ENCODE measurements around the gene KIR2DL3.
"Not testable (repeated sequence)": the region's sequence is repeated elsewhere in the genome, so short reads cannot be mapped to it uniquely, and the experiment has no call there.

Gene KIR2DL3

DNA sequence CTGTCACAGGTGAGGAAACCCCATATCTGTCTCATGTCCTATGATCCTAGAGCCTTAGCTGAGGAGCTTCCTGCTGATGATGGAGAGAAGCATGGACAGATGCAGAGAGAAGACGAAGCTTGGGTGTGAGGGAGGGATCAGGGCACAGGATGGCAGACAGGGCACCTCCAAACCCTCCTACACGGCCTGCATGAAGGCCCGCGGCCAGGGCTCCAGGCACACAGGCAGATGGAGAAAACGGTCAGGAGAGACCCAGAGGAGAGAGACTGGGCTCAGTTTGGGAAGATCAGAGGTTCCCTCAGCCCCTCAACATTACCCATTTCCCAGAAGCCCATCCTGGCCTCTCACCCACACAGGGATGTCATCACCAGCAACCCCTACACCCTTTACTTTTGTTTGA is 5.8 kb downstream of the KIR2DL3 start:
- H3K27ac ChIP-seq (ENCODE audit: low read length); H3K4me1 ChIP-seq (ENCODE audit: control insufficient read depth, insufficient read depth, low read length); H3K9me3 ChIP-seq (ENCODE audit: control insufficient read depth in 2 of 2, low read length in 2 of 2); H3K4me3 ChIP-seq (ENCODE audit: low read length in 2 of 2); H3K9ac ChIP-seq (ENCODE audit: low read length in 2 of 2); H3K36me3 ChIP-seq (ENCODE audit: control insufficient read depth in 2 of 2, insufficient read depth in 2 of 2, low read length in 2 of 2); H3K27me3 ChIP-seq (ENCODE audit: control insufficient read depth in 1 of 2, insufficient read depth in 2 of 2, low read length in 2 of 2): not testable (repeated sequence)

DNA sequence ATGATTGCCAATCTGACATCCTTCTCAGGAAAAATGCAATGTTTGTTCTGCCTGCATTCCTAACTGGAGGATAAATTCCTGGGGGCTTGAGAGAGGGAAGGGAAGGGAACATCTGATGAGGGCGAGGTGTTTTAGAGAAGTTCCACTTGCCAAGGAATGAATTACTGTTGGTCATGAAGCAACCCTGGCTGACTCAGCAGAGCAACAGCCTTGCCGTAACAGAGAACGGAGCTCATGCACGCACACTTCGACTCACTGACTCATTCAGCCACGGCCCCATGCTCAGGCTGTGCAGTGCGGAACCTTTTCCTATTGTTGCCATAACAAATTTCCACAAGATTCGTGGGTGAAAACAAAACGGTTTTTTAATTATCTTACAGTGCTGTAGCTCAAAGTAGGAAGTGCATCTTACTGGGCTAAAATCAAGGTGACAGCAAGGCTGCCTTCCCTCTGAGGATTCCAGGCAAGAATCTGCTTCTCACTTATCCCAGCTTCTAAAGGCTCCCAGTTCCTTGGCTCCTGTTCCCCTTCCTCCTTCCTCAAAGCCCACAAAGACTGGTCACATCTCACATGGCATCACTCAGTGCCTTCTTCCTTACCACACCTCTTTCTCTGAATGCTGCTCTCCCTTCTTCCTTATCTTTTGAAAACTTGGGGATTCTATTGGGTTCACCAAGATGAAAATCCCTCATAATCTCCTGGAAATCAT is 9.5 kb downstream of the KIR2DL3 start:
- not testable (repeated sequence) for H3K36me3 ChIP-seq (ENCODE audit: control insufficient read depth in 2 of 2, insufficient read depth in 2 of 2, low read length in 2 of 2); H3K27me3 ChIP-seq (ENCODE audit: control insufficient read depth in 1 of 2, insufficient read depth in 2 of 2, low read length in 2 of 2); H3K4me3 ChIP-seq (ENCODE audit: low read length in 2 of 2); H3K27ac ChIP-seq (ENCODE audit: low read length); H3K9ac ChIP-seq (ENCODE audit: low read length in 2 of 2); H3K4me1 ChIP-seq (ENCODE audit: control insufficient read depth, insufficient read depth, low read length); H3K9me3 ChIP-seq (ENCODE audit: control insufficient read depth in 2 of 2, low read length in 2 of 2)

DNA sequence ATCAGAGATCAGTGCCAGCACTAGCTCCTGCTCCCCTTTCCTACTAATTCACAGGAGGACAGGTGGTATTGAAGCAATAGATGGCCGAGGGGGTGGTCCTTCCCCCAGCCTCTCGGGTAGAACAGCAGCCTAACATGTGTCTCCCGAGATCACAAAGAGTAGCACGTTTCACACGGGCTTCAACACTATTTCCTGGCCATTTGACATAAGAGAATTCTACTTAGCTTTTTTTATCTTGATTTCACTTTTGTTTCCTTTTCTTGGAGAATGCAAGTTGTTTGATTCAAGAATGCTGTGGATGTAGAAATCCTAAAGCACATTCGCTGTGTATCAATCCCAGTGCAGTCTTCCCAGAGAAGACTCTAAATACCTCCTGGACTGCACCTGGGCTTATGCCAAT is 12.0 kb downstream of the KIR2DL3 start:
- H3K4me1 ChIP-seq (ENCODE audit: control insufficient read depth, insufficient read depth, low read length); H3K36me3 ChIP-seq (ENCODE audit: control insufficient read depth in 2 of 2, insufficient read depth in 2 of 2, low read length in 2 of 2); H3K27me3 ChIP-seq (ENCODE audit: control insufficient read depth in 1 of 2, insufficient read depth in 2 of 2, low read length in 2 of 2); H3K27ac ChIP-seq (ENCODE audit: low read length); H3K9ac ChIP-seq (ENCODE audit: low read length in 2 of 2); H3K4me3 ChIP-seq (ENCODE audit: low read length in 2 of 2); H3K9me3 ChIP-seq (ENCODE audit: control insufficient read depth in 2 of 2, low read length in 2 of 2): not testable (repeated sequence)

DNA sequence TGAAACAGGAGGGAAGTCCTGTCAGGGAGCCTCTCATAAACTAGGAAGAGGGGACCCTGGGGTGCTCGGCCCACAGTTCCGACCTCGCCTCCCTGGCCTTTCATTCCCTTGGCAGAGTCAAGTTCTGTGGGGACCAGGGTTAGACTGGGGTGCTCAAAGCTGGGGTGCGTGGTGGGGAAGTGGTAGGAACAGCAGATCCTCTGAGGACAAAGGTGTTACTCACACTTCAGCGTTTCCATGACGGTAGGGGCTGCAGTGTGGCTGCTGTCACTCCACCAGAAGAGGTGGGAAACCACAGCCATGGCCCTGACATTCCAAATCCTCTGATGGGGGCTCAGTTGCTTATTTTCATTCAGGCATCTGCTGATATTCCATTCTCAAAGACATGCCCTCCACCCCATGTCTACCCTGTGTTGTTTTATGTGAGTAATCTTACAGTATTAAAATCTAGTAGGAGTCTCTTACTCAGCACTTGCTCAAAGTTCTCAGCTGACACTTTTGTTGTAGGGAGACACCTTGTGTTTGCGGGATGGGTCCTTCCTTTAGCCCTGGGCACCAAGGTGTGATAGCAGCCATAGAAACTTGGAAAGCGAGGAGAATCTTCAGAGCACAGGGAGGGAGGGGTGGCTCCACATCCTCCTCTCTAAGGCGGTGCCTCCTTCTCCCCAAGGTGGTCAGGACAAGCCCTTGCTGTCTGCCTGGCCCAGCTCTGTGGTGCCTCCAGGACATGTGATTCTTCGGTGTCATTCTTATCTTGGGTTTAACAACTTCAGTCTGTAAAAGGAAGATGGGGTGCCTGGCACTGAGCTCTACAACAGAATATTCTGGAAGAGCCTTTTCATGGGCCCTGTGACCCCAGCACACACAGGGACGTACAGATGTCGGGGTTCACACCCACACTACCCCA is 18.1 kb downstream of the KIR2DL3 start:
- H3K9me3 ChIP-seq (ENCODE audit: control insufficient read depth in 2 of 2, low read length in 2 of 2); H3K4me3 ChIP-seq (ENCODE audit: low read length in 2 of 2); H3K27ac ChIP-seq (ENCODE audit: low read length); H3K4me1 ChIP-seq (ENCODE audit: control insufficient read depth, insufficient read depth, low read length); H3K36me3 ChIP-seq (ENCODE audit: control insufficient read depth in 2 of 2, insufficient read depth in 2 of 2, low read length in 2 of 2); H3K27me3 ChIP-seq (ENCODE audit: control insufficient read depth in 1 of 2, insufficient read depth in 2 of 2, low read length in 2 of 2); H3K9ac ChIP-seq (ENCODE audit: low read length in 2 of 2): not testable (repeated sequence)

DNA sequence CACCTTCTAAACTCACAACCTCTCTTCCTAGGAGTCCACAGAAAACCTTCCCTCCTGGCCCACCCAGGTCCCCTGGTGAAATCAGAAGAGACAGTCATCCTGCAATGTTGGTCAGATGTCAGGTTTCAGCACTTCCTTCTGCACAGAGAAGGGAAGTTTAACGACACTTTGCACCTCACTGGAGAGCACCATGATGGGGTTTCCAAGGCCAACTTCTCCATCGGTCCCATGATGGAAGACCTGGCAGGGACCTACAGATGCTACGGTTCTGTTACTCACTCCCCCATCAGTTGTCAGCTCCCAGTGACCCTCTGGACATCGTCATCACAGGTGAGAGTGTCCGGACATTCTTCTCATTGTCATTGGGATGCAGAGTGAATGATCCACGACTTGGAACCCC is 20.3 kb downstream of the KIR2DL3 start:
- H3K4me1 ChIP-seq (ENCODE audit: control insufficient read depth, insufficient read depth, low read length), result not testable (repeated sequence)

DNA sequence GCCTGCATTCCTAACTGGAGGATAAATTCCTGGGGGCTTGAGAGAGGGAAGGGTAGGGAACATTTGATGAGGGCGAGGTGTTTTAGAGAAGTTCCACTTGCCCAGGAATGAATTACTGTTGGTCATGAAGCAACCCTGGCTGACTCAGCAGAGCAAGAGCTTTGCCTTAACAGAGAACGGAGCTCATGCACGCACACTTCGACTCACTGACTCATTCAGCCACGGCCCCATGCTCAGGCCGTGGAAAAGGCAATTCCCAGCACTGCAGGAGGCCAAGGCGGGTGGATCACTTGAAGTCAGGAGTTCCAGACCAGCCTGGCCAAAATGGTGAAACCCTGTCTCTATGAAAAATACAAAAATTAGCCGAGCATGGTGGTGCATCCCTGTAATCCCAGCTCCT is 25.9 kb downstream of the KIR2DL3 start:
- not testable (repeated sequence) for H3K27me3 ChIP-seq (ENCODE audit: control insufficient read depth in 1 of 2, insufficient read depth in 2 of 2, low read length in 2 of 2); H3K27ac ChIP-seq (ENCODE audit: low read length); H3K9me3 ChIP-seq (ENCODE audit: control insufficient read depth in 2 of 2, low read length in 2 of 2); H3K4me1 ChIP-seq (ENCODE audit: control insufficient read depth, insufficient read depth, low read length); H3K36me3 ChIP-seq (ENCODE audit: control insufficient read depth in 2 of 2, insufficient read depth in 2 of 2, low read length in 2 of 2); H3K9ac ChIP-seq (ENCODE audit: low read length in 2 of 2); H3K4me3 ChIP-seq (ENCODE audit: low read length in 2 of 2)

More for the DNA sequence above, 20.3 kb downstream of the KIR2DL3 start:
- not testable (repeated sequence) for H3K27me3 ChIP-seq (ENCODE audit: control insufficient read depth in 1 of 2, insufficient read depth in 2 of 2, low read length in 2 of 2); H3K9ac ChIP-seq (ENCODE audit: low read length in 2 of 2); H3K4me3 ChIP-seq (ENCODE audit: low read length in 2 of 2); H3K36me3 ChIP-seq (ENCODE audit: control insufficient read depth in 2 of 2, insufficient read depth in 2 of 2, low read length in 2 of 2); H3K27ac ChIP-seq (ENCODE audit: low read length); H3K9me3 ChIP-seq (ENCODE audit: control insufficient read depth in 2 of 2, low read length in 2 of 2)

DNA sequence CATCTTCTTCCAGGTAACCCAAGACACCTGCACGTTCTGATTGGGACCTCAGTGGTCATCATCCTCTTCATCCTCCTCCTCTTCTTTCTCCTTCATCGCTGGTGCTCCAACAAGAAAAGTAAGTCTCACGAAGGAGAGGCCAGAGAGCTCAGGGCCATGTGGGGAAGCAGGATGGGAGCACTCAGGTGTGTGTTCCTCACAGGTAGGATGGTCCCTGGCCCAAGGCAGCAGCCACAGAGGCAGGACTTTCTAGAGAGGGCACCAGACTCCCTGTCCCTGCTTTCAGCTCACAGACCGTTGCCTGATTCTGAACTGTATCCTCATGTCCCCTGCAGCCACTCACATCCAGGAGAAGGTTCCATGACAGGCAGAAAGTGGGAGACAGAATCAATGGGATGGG is 28.2 kb downstream of the KIR2DL3 start:
- not testable (repeated sequence) for H3K4me3 ChIP-seq (ENCODE audit: low read length in 2 of 2); H3K36me3 ChIP-seq (ENCODE audit: control insufficient read depth in 2 of 2, insufficient read depth in 2 of 2, low read length in 2 of 2); H3K9ac ChIP-seq (ENCODE audit: low read length in 2 of 2); H3K9me3 ChIP-seq (ENCODE audit: control insufficient read depth in 2 of 2, low read length in 2 of 2); H3K27ac ChIP-seq (ENCODE audit: low read length); H3K27me3 ChIP-seq (ENCODE audit: control insufficient read depth in 1 of 2, insufficient read depth in 2 of 2, low read length in 2 of 2); H3K4me1 ChIP-seq (ENCODE audit: control insufficient read depth, insufficient read depth, low read length)

DNA sequence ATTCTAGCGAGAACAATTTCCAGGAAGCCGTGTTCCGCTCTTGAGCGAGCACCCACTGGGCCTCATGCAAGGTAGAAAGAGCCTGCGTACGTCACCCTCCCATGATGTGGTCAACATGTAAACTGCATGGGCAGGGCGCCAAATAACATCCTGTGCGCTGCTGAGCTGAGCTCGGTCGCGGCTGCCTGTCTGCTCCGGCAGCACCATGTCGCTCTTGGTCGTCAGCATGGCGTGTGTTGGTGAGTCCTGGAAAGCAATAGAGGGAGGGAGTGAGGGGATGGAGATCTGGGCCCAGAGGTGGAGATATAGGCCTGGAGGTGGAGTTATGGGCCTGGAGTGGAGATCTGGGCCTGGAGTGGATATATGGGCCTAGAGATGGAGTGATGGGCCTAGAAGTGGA is 31.3 kb downstream of the KIR2DL3 start, which contains the start of gene KIR2DL1:
TSS of gene KIR2DL1 (plus strand) at position 148 of the 400 bp plus-strand sequence. CDS start at position 206, 58 bp downstream.
- not testable (repeated sequence) for H3K9ac ChIP-seq (ENCODE audit: low read length in 2 of 2); H3K27ac ChIP-seq (ENCODE audit: low read length); H3K36me3 ChIP-seq (ENCODE audit: control insufficient read depth in 2 of 2, insufficient read depth in 2 of 2, low read length in 2 of 2); H3K4me1 ChIP-seq (ENCODE audit: control insufficient read depth, insufficient read depth, low read length); H3K27me3 ChIP-seq (ENCODE audit: control insufficient read depth in 1 of 2, insufficient read depth in 2 of 2, low read length in 2 of 2); H3K4me3 ChIP-seq (ENCODE audit: low read length in 2 of 2); H3K9me3 ChIP-seq (ENCODE audit: control insufficient read depth in 2 of 2, low read length in 2 of 2)

DNA sequence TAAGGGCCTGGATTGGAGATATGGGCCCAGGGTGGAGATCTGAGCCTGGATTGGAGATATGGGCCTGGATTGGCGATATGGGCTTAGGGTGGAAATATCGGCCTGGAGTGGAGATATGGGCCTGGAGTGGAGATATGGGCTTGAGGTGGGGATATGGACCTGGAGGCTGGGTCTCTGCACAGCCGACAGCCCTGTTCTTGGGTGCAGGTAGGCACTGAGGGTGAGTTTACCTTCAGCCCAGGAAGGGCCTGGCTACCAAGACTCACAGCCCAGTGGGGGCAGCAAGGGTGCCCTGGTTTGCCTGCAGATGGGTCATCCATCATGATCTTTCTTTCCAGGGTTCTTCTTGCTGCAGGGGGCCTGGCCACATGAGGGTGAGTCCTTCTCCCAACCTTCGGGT is 32.2 kb downstream of the KIR2DL3 start:
- H3K27me3 ChIP-seq (ENCODE audit: control insufficient read depth in 1 of 2, insufficient read depth in 2 of 2, low read length in 2 of 2); H3K9me3 ChIP-seq (ENCODE audit: control insufficient read depth in 2 of 2, low read length in 2 of 2); H3K4me1 ChIP-seq (ENCODE audit: control insufficient read depth, insufficient read depth, low read length); H3K27ac ChIP-seq (ENCODE audit: low read length); H3K9ac ChIP-seq (ENCODE audit: low read length in 2 of 2); H3K4me3 ChIP-seq (ENCODE audit: low read length in 2 of 2); H3K36me3 ChIP-seq (ENCODE audit: control insufficient read depth in 2 of 2, insufficient read depth in 2 of 2, low read length in 2 of 2): not testable (repeated sequence)

DNA sequence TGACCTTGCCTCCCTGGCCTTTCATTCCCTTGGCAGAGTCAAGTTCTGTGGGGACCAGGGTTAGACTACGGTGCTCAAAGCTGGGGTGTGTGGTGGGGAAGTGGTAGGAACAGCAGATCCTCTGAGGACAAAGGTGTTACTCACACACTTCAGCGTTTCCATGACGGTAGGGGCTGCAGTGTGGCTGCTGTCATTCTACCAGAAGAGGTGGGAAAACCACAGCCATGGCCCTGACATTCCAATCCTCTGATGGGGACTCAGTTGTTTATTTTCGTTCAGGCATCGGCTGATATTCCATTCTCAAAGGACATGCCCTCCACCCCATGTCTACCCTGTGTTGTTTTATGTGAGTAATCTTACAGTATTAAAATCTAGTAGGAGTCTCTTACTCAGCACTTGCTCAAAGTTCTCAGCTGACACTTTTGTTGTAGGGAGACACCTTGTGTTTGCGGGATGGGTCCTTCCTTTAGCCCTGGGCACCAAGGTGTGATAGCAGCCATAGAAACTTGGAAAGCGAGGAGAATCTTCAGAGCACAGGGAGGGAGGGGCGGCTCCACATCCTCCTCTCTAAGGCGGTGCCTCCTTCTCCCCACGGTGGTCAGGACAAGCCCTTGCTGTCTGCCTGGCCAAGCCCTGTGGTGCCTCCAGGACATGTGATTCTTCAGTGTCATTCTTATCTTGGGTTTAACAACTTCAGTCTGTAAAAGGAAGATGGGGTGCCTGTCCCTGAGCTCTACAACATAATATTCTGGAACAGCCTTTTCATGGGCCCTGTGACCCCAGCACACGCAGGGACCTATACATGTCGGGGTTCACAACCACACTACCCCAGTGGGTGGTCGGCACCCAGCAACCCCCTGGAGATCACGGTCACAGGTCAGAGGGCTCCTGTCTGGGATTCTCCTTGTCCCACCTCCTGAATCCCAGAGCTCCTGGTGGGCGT is 33.0 kb downstream of the KIR2DL3 start:
- not testable (repeated sequence) for H3K4me3 ChIP-seq (ENCODE audit: low read length in 2 of 2); H3K27ac ChIP-seq (ENCODE audit: low read length); H3K27me3 ChIP-seq (ENCODE audit: control insufficient read depth in 1 of 2, insufficient read depth in 2 of 2, low read length in 2 of 2); H3K9me3 ChIP-seq (ENCODE audit: control insufficient read depth in 2 of 2, low read length in 2 of 2); H3K36me3 ChIP-seq (ENCODE audit: control insufficient read depth in 2 of 2, insufficient read depth in 2 of 2, low read length in 2 of 2); H3K4me1 ChIP-seq (ENCODE audit: control insufficient read depth, insufficient read depth, low read length); H3K9ac ChIP-seq (ENCODE audit: low read length in 2 of 2)

All from stomach smooth muscle (tissue), 2 donors.